ENCODE data around the gene UGGT1. TPM values are rescaled to one million over a fixed set of nuclear protein-coding genes. Genes with fewer than 3 reads are reported as not detected.

Gene UGGT1
- 84.4 and 104 TPM in 2 replicates for total RNA-seq

GRCh38 chr2:128090945-128091725 is at the start of gene UGGT1:
UGGT1 (plus strand) TSS chr2:128091200; CDS start chr2:128091358, 158 bp downstream.

Other genes starting within 250 kb of the UGGT1 start
- 32.0 and 36.6 TPM in 2 replicates for gene POLR2D, start 233.0 kb upstream of the UGGT1 start, total RNA-seq
- gene AMMECR1L, start 205.2 kb upstream of the UGGT1 start, total RNA-seq: 39.7 and 44.4 TPM in 2 replicates
- 3.8 and 7.1 TPM in 2 replicates for gene SAP130, start 63.1 kb upstream of the UGGT1 start, total RNA-seq
- gene HS6ST1, start 227.7 kb downstream of the UGGT1 start, total RNA-seq: 19.8 and 87.0 TPM in 2 replicates

Data from nasal cavity respiratory epithelium epithelial cell of viscerocranial mucosa (primary cell).